Measurements from ENCODE around the gene DLGAP1. TPM values are rescaled to one million over a fixed set of nuclear protein-coding genes. Genes with fewer than 3 reads are reported as not detected.

DLGAP1 gene
- total and polyA plus RNA-seq, 2 experiments from 2014 or later: 17.0 to 48.5 TPM

DNA sequence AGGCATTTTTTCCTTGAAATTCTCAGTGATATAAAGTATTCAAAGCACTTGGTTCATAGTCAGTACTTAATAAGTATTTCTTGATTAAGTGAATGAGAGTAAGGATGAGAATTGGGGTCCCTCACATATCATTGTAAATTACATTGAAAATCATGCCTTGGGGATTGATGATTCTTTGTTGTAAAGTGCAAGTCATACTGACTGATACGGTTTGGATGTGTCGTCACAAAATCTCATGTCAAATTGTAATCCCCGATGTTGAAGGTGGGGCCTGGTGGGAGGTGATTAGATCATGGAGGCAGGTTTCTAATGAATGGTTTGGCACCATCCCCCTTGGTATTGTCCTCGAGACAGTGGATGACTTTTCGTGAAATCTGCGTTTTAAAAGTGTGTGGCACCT lies 385.9 kb downstream of the DLGAP1 start (continued):
- TF ChIP-seq, protein P1, sequence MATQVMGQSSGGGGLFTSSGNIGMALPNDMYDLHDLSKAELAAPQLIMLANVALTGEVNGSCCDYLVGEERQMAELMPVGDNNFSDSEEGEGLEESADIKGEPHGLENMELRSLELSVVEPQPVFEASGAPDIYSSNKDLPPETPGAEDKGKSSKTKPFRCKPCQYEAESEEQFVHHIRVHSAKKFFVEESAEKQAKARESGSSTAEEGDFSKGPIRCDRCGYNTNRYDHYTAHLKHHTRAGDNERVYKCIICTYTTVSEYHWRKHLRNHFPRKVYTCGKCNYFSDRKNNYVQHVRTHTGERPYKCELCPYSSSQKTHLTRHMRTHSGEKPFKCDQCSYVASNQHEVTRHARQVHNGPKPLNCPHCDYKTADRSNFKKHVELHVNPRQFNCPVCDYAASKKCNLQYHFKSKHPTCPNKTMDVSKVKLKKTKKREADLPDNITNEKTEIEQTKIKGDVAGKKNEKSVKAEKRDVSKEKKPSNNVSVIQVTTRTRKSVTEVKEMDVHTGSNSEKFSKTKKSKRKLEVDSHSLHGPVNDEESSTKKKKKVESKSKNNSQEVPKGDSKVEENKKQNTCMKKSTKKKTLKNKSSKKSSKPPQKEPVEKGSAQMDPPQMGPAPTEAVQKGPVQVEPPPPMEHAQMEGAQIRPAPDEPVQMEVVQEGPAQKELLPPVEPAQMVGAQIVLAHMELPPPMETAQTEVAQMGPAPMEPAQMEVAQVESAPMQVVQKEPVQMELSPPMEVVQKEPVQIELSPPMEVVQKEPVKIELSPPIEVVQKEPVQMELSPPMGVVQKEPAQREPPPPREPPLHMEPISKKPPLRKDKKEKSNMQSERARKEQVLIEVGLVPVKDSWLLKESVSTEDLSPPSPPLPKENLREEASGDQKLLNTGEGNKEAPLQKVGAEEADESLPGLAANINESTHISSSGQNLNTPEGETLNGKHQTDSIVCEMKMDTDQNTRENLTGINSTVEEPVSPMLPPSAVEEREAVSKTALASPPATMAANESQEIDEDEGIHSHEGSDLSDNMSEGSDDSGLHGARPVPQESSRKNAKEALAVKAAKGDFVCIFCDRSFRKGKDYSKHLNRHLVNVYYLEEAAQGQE (IDR thresholded peaks at IDR 0.05; ENCODE audit: unreplicated experiment): no peak

DNA sequence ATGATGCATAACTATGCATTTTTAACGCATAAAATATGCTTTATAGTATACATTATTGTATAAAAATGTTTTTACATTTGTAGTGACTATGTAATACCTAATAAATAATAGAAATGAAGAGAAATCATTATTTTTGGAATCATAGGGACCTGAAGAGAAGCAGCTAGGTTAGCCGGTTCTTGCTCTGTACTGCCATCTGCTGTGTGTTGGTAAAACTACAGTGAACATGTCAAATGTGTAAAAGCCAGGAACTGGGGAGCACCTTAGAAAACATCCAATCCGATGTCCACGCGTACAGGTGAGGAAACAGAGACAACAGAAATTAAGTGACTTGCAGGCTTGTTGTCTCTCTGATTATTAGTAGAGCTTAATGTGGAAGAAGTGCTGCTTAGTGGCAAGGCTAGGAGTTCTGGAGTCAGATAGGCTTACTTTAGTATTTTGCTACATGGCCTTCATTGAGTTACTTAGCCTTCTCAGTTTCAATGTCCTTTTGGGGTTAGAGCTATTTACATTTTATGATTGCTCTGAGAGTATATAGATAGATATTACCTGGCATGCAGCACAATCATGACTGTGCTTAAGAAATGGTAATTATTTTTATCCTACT lies 386.5 kb downstream of the DLGAP1 start:
- TF ChIP-seq, protein P2, sequence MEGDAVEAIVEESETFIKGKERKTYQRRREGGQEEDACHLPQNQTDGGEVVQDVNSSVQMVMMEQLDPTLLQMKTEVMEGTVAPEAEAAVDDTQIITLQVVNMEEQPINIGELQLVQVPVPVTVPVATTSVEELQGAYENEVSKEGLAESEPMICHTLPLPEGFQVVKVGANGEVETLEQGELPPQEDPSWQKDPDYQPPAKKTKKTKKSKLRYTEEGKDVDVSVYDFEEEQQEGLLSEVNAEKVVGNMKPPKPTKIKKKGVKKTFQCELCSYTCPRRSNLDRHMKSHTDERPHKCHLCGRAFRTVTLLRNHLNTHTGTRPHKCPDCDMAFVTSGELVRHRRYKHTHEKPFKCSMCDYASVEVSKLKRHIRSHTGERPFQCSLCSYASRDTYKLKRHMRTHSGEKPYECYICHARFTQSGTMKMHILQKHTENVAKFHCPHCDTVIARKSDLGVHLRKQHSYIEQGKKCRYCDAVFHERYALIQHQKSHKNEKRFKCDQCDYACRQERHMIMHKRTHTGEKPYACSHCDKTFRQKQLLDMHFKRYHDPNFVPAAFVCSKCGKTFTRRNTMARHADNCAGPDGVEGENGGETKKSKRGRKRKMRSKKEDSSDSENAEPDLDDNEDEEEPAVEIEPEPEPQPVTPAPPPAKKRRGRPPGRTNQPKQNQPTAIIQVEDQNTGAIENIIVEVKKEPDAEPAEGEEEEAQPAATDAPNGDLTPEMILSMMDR (conservative IDR thresholded peaks at IDR 0.05; ENCODE audit: low read depth in 2 of 2): peak; percentile 76
- TF ChIP-seq ZNF331 (CRISPR knock-in tag; IDR thresholded peaks at IDR 0.05; ENCODE audit: low read depth): no peak
- Histone ChIP-seq H3K4me2 (no peak overlapping the region), H3K27me3 (ENCODE audit: insufficient read depth) (no peaks in the 10 kb centered on the region), H3K79me2 (replicated peaks; ENCODE audit: insufficient read depth) (no peaks in the 10 kb centered on the region), H2AFZ (no peak overlapping the region), H4K20me1 (replicated peaks; ENCODE audit: insufficient read depth) (no peaks in the 10 kb centered on the region), H3K27ac (ENCODE audit: low read depth) (peak overlapping the region; percentile 27; the same call in 1 of the 2 replicates), H3F3A (replicated peaks; ENCODE audit: low read depth) (no peaks in the 10 kb centered on the region), H3K9me2 (ENCODE audit: insufficient read depth) (no peaks in the 10 kb centered on the region), H3K36me3 (ENCODE audit: insufficient read depth) (peaks cover 11% of the 10 kb centered on the region), H3K4me3 (no peak overlapping the region), H3K4me1 (ENCODE audit: insufficient read depth) (no peaks in the 10 kb centered on the region; the same call in 1 of the 2 replicates)
- peaks cover 5% of the 10 kb centered on the region; the same call in 2 of the 3 replicates for H3K4me1 Mint-ChIP-seq
- H3K27ac Mint-ChIP-seq: no peak overlapping the region
- peak; percentile 62 for ATAC-seq
- H3K9me3 Mint-ChIP-seq: peaks cover 44% of the 10 kb centered on the region
- peaks cover 2% of the 10 kb centered on the region for H3K27me3 Mint-ChIP-seq (ENCODE audit: insufficient read depth, low read depth, poor library complexity)
- peak; percentile 81 for DNase-seq (ENCODE audit: low spot score)
- H3K36me3 Mint-ChIP-seq (ENCODE audit: low read depth): peaks cover 53% of the 10 kb centered on the region
- no peak overlapping the region for H3K4me3 Mint-ChIP-seq

DNA sequence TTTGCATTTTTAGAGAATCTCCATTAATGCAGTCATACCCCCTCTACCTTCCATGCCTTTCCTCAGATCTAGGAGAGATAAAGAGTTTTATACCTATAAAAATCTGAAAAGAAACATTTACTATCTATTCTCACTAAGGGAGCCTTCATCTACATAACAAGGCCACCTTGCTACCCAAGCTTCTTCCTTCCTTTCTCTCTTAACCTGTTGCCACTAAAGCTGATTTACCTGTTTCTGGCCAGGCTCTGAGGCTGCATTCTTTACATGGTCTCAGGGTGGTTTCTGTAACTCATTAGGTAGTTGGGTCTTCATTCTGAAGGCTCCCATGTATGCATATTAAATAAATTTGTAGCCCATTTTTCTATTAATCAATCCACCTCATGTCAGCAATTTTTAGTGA lies 391.6 kb downstream of the DLGAP1 start:
- no peak overlapping the region for H3K4me3 ChIP-seq
- peaks cover 3% of the 10 kb centered on the region; the same call in 1 of the 3 replicates for H3K4me1 Mint-ChIP-seq
- H3F3A ChIP-seq (replicated peaks; ENCODE audit: low read depth): no peaks in the 10 kb centered on the region
- no peaks in the 10 kb centered on the region for H3K27me3 ChIP-seq (ENCODE audit: insufficient read depth)
- no peaks in the 10 kb centered on the region; the same call in 1 of the 2 replicates for H3K4me1 ChIP-seq (ENCODE audit: insufficient read depth)
- H3K4me3 Mint-ChIP-seq: no peak overlapping the region
- no peak overlapping the region for H3K27ac Mint-ChIP-seq
- no peaks in the 10 kb centered on the region for H4K20me1 ChIP-seq (replicated peaks; ENCODE audit: insufficient read depth)
- peaks cover 87% of the 10 kb centered on the region for H3K9me3 Mint-ChIP-seq
- peaks cover 46% of the 10 kb centered on the region for H3K36me3 ChIP-seq (ENCODE audit: insufficient read depth)
- peak overlapping the region; percentile 70 for H3K27ac ChIP-seq (ENCODE audit: low read depth)
- H3K36me3 Mint-ChIP-seq (ENCODE audit: low read depth): peaks cover 88% of the 10 kb centered on the region
- H3K79me2 ChIP-seq (replicated peaks; ENCODE audit: insufficient read depth): no peaks in the 10 kb centered on the region
- DNase-seq (ENCODE audit: low spot score) (peak; percentile 54), ATAC-seq (no peak)
- H2AFZ ChIP-seq: no peak overlapping the region
- H3K4me2 ChIP-seq: no peak overlapping the region
- no peaks in the 10 kb centered on the region for H3K9me2 ChIP-seq (ENCODE audit: insufficient read depth)
- peaks cover 4% of the 10 kb centered on the region for H3K27me3 Mint-ChIP-seq (ENCODE audit: insufficient read depth, low read depth, poor library complexity)
- TF ChIP-seq, protein P3, sequence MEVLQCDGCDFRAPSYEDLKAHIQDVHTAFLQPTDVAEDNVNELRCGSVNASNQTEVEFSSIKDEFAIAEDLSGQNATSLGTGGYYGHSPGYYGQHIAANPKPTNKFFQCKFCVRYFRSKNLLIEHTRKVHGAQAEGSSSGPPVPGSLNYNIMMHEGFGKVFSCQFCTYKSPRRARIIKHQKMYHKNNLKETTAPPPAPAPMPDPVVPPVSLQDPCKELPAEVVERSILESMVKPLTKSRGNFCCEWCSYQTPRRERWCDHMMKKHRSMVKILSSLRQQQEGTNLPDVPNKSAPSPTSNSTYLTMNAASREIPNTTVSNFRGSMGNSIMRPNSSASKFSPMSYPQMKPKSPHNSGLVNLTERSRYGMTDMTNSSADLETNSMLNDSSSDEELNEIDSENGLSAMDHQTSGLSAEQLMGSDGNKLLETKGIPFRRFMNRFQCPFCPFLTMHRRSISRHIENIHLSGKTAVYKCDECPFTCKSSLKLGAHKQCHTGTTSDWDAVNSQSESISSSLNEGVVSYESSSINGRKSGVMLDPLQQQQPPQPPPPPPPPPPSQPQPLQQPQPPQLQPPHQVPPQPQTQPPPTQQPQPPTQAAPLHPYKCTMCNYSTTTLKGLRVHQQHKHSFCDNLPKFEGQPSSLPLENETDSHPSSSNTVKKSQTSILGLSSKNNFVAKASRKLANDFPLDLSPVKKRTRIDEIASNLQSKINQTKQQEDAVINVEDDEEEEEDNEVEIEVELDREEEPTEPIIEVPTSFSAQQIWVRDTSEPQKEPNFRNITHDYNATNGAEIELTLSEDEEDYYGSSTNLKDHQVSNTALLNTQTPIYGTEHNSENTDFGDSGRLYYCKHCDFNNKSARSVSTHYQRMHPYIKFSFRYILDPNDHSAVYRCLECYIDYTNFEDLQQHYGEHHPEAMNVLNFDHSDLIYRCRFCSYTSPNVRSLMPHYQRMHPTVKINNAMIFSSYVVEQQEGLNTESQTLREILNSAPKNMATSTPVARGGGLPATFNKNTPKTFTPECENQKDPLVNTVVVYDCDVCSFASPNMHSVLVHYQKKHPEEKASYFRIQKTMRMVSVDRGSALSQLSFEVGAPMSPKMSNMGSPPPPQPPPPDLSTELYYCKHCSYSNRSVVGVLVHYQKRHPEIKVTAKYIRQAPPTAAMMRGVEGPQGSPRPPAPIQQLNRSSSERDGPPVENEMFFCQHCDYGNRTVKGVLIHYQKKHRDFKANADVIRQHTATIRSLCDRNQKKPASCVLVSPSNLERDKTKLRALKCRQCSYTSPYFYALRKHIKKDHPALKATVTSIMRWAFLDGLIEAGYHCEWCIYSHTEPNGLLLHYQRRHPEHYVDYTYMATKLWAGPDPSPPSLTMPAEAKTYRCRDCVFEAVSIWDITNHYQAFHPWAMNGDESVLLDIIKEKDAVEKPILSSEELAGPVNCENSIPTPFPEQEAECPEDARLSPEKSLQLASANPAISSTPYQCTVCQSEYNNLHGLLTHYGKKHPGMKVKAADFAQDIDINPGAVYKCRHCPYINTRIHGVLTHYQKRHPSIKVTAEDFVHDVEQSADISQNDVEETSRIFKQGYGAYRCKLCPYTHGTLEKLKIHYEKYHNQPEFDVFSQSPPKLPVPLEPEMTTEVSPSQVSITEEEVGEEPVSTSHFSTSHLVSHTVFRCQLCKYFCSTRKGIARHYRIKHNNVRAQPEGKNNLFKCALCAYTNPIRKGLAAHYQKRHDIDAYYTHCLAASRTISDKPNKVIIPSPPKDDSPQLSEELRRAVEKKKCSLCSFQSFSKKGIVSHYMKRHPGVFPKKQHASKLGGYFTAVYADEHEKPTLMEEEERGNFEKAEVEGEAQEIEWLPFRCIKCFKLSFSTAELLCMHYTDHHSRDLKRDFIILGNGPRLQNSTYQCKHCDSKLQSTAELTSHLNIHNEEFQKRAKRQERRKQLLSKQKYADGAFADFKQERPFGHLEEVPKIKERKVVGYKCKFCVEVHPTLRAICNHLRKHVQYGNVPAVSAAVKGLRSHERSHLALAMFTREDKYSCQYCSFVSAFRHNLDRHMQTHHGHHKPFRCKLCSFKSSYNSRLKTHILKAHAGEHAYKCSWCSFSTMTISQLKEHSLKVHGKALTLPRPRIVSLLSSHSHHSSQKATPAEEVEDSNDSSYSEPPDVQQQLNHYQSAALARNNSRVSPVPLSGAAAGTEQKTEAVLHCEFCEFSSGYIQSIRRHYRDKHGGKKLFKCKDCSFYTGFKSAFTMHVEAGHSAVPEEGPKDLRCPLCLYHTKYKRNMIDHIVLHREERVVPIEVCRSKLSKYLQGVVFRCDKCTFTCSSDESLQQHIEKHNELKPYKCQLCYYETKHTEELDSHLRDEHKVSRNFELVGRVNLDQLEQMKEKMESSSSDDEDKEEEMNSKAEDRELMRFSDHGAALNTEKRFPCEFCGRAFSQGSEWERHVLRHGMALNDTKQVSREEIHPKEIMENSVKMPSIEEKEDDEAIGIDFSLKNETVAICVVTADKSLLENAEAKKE (CRISPR knock-in tag; IDR thresholded peaks at IDR 0.05): no peak
- no peak for TF ChIP-seq EZH2 (IDR thresholded peaks at IDR 0.05; ENCODE audit: low read depth, unreplicated experiment)
- no peak for TF ChIP-seq ZNF331 (CRISPR knock-in tag; IDR thresholded peaks at IDR 0.05; ENCODE audit: low read depth)
- no peak for TF ChIP-seq JUNB (IDR thresholded peaks at IDR 0.05; ENCODE audit: unreplicated experiment)
- TF ChIP-seq NANOG (IDR thresholded peaks at IDR 0.05; ENCODE audit: borderline replicate concordance): no peak; the same call in 1 of the 2 replicates
- no peak for TF ChIP-seq ZNF114 (CRISPR knock-in tag; IDR thresholded peaks at IDR 0.05)

Data from GM23338 (cell line).